HepG2 (cell line): ENCODE results near the gene GCHFR. TPM values are rescaled to one million over a fixed set of nuclear protein-coding genes. Genes with fewer than 3 reads are reported as not detected.
A peak's percentile ranks its signal among the peaks of the same experiment; 100 is the strongest.

Experiments used
- ATAC-seq: fragments of 200-7000 bp; cut with Tn5 transposase; 3 replicates; pipeline ENCODE4 v1.9.1; 2020; ENCODE audit warnings: mild to moderate bottlenecking, moderate library complexity
- BruUV-seq: library from RNA; stranded (reverse); fragments of 400-500 nt; replicated peaks from 2 replicates; lab custom pipeline; 2021; lab: Mats Ljungman, UMichigan
- CTCF ChIA-PET: fragments of 300-600 bp; formaldehyde crosslinking; extraction: SDS; loops from one replicate; lab custom pipeline; 2021; ENCODE audit warnings: low total read pairs, inconsistent platforms, low intra/inter-chr PET ratio; lab: Yijun Ruan, JAX
- POLR2A ChIA-PET: fragments of 350-600 bp; sonication (Branson Sonifier 250); formaldehyde crosslinking; loops from one replicate; lab custom pipeline; 2020; ENCODE audit warnings: antibody characterized with exemption, inconsistent platforms; lab: Yijun Ruan, JAX
- DNase-seq: peaks from one replicate; pipeline ENCODE4 v3.0.0-alpha.2; 2015; ENCODE audit warnings: low spot score
- FAIRE-seq: peaks from 3 replicates; lab custom pipeline; 2011; peaks lifted over from hg19 to GRCh38; lab: Jason Lieb, UNC
- H2AFZ ChIP-seq: one replicate; pipeline ENCODE4 v1.6.1; 2011; ENCODE audit warnings: low read length, inconsistent platforms
- H3K27ac ChIP-seq: fragments of 300-600 bp; 3 replicates; pipeline ENCODE4 v1.8.0; 2011; ENCODE audit warnings: mixed run types, mild to moderate bottlenecking, mixed read lengths, low read length, inconsistent platforms; ENCODE audit not compliant: insufficient read depth; ENCODE audit errors: extremely low read length
- H3K27me3 ChIP-seq, 2 experiments: fragments of 200-600 bp in 1 of 2; 2 replicates in 1 of 2; 3 replicates in 1 of 2; pipeline versions ENCODE4 v1.6.0 to v1.8.0; 2011; ENCODE audit warnings: low read length in 2 of 2, mild to moderate bottlenecking in 2 of 2, moderate library complexity in 2 of 2, inconsistent platforms in 1 of 2; ENCODE audit not compliant: insufficient read depth in 2 of 2, control insufficient read depth in 1 of 2
- H3K36me3 ChIP-seq, 2 experiments: fragments of 200-600 bp in 1 of 2; replicated peaks in 1 of 2; 2 replicates in 1 of 2; 3 replicates in 1 of 2; pipeline versions ENCODE4 v1.5.1 to v1.8.0; 2011; ENCODE audit warnings: low read length in 2 of 2, inconsistent platforms in 1 of 2; ENCODE audit not compliant: insufficient read depth in 2 of 2, control insufficient read depth in 1 of 2
- H3K4me1 ChIP-seq: 2 replicates; pipeline ENCODE4 v1.5.1; 2012; ENCODE audit warnings: low read length, inconsistent platforms; ENCODE audit not compliant: insufficient read depth
- H3K4me2 ChIP-seq: 2 replicates; pipeline ENCODE4 v1.6.0; 2011; ENCODE audit warnings: low read depth, low read length, inconsistent platforms
- H3K4me3 ChIP-seq, 3 experiments: fragments of 200-600 bp in 1 of 3; sonication (generic), shearing (Covaris generic) in 1 of 3; replicated peaks in 1 of 3; 2 replicates each; pipeline ENCODE4 v1.5.1; 2011 to 2016; ENCODE audit warnings: low read length in 3 of 3, inconsistent platforms in 2 of 3, low read depth in 2 of 3, mild to moderate bottlenecking in 2 of 3, control low read depth in 1 of 3, mixed read lengths in 1 of 3; ENCODE audit not compliant: insufficient read depth in 1 of 3
- H3K79me2 ChIP-seq: one replicate; pipeline ENCODE4 v1.6.1; 2011; ENCODE audit warnings: low read length, inconsistent platforms; ENCODE audit not compliant: insufficient read depth
- H3K9ac ChIP-seq: 2 replicates; pipeline ENCODE4 v1.6.0; 2011; ENCODE audit warnings: mild to moderate bottlenecking, low read depth, low read length, inconsistent platforms; ENCODE audit not compliant: insufficient read depth
- H3K9me3 ChIP-seq: 2 replicates; pipeline ENCODE4 v1.5.1; 2012; ENCODE audit warnings: mild to moderate bottlenecking, low read length
- H4K20me1 ChIP-seq: 2 replicates; pipeline ENCODE4 v1.6.0; 2011; ENCODE audit warnings: inconsistent platforms, mild to moderate bottlenecking, low read length, moderate library complexity; ENCODE audit not compliant: insufficient read depth
- HOXD1 ChIP-seq: sonication (generic); formaldehyde crosslinking; IDR thresholded peaks from 2 replicates; pipeline ENCODE4 v1.5.0; 2020; ENCODE audit warnings: missing genetic modification reagents
- PITX1 ChIP-seq: sonication (generic); formaldehyde crosslinking; IDR thresholded peaks from 2 replicates; pipeline ENCODE4 v1.5.1; 2020; ENCODE audit warnings: mild to moderate bottlenecking, missing genetic modification reagents
- ZNF329 ChIP-seq: sonication (generic); formaldehyde crosslinking; IDR thresholded peaks from 2 replicates; pipeline ENCODE4 v1.9.0; 2021; ENCODE audit warnings: low read depth, mild to moderate bottlenecking, missing genetic modification reagents
- ZNF629 ChIP-seq: sonication (generic); formaldehyde crosslinking; conservative IDR thresholded peaks from 2 replicates; pipeline ENCODE4 v1.5.0; 2020; ENCODE audit warnings: missing genetic modification reagents
- ZSCAN25 ChIP-seq: sonication (generic); formaldehyde crosslinking; IDR thresholded peaks from 2 replicates; pipeline ENCODE4 v1.8.0; 2022; ENCODE audit warnings: mild to moderate bottlenecking, missing genetic modification reagents
- ZSCAN31 ChIP-seq: sonication (generic); formaldehyde crosslinking; IDR thresholded peaks from 2 replicates; pipeline ENCODE4 v1.5.0; 2020; ENCODE audit warnings: low read depth, mild to moderate bottlenecking, missing genetic modification reagents
- WGBS: methylation state at CpG from one replicate; pipeline ENCODE4 v1.1.6; 2017; ENCODE audit warnings: low lambda C conversion rate; 5-methylcytosine and 5-hydroxymethylcytosine counted together
- in situ Hi-C: cut with HindIII; loops from 2 replicates; pipeline ENCODE4 v1.10.0; 2017; ENCODE audit warnings: low pct_unique_long_range_greater_than_20kb; ENCODE audit not compliant: extremely low pct_ligation_motif_present
- intact Hi-C: fragments of 100-400 bp; cut with micrococcal nuclease; formaldehyde crosslinking; loops from one replicate; pipeline ENCODE4 v1.10.0; 2022; ENCODE audit not compliant: unreplicated experiment
- polyA plus RNA-seq, 8 experiments: library from polyadenylated mRNA; depleted of rRNA in 3 of 8; stranded (reverse) in 7 of 8; unstranded in 1 of 8; fragments of >200 nt; fragmentation: Illumina TruSeq in 4 of 8; extraction: Trizol in 4 of 8; gene quantifications; 2 replicates each; pipeline versions ENCODE4 v1.2.1 to v1.2.3, GENCODE V29; 2011 to 2016; ENCODE audit warnings: low read depth in 4 of 8, missing spikeins in 1 of 8, mixed read lengths in 1 of 8; ENCODE audit not compliant: insufficient read depth in 1 of 8
- total RNA-seq, 5 experiments: library from RNA; depleted of rRNA; stranded (reverse); fragments of >200 nt; fragmentation: Illumina TruSeq; extraction: Trizol; gene quantifications; 2 replicates each; pipeline ENCODE4 v1.2.3, GENCODE V29; 2016; ENCODE audit warnings: low read depth in 1 of 5
- TF ChIP-seq, protein P1 (sequence below): sonication (generic); formaldehyde crosslinking; IDR thresholded peaks from 2 replicates; pipeline ENCODE4 v1.5.0; 2020; ENCODE audit warnings: mild to moderate bottlenecking, missing genetic modification reagents, moderate library complexity
- TF ChIP-seq, protein P2 (sequence below): sonication (generic); formaldehyde crosslinking; IDR thresholded peaks from 2 replicates; pipeline ENCODE4 v1.4.0; 2020; ENCODE audit warnings: mild to moderate bottlenecking, missing genetic modification reagents

GCHFR gene
- total and polyA plus RNA-seq, 2 of the 13 experiments (the other 11 are each of a cell fraction or from before 2014, with no cell fraction given), result 51.5 to 92.4 TPM

DNA sequence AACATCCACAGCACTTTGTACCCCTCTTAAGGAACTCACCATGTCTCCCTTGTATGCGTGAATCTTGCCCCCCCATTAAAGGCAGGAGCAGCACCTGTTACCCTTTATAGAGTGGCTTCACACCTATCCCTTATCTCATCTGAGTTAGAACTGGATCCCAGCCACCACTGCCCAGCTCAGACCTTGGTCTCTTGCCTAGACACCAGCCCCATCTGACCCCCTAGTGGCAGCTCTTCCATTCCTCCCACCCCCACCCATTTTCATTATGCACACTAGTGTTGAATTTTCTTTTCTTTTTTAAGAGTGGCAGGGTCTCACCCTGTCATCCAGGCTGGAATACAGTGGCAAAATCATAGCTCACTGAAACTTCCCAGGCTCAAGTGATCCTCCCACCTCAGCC, 39.8 kb downstream of the GCHFR start:
- H2AFZ ChIP-seq, result no peak overlapping the region
- ATAC-seq (no peak), FAIRE-seq (no peak), DNase-seq (no peak)
- H3K79me2 ChIP-seq, result peaks cover 23% of the 10 kb centered on the region
- H3K36me3 ChIP-seq, result no peaks in the 10 kb centered on the region
- H3K27ac ChIP-seq, result no peak overlapping the region
- no peaks in the 10 kb centered on the region; a peak in 1 of 5 replicates for H3K27me3 ChIP-seq
- BruUV-seq, result no TSS peak
- intact Hi-C loops, result no loop called here
- POLR2A ChIA-PET, result interaction anchor here (1.2 kb wide), 1 partner anchor 55 kb away, joined by 4 read pairs; no protein-coding TSS in a partner anchor
- no peak overlapping the region for H3K4me3 ChIP-seq
- no peak overlapping the region for H3K9ac ChIP-seq
- H3K4me2 ChIP-seq, result no peak overlapping the region
- WGBS, result 95% methylated on average over 1 of the region's 1 CpG
- in situ Hi-C loops, result no loop called here
- no peaks in the 10 kb centered on the region for H3K9me3 ChIP-seq
- no peaks in the 10 kb centered on the region for H4K20me1 ChIP-seq
- CTCF ChIA-PET, result no interaction called here
- TF ChIP-seq ZNF329 (CRISPR knock-in tag), result no peak
- no peak for TF ChIP-seq HOXD1
- TF ChIP-seq ZNF629 (CRISPR knock-in tag), result peak; percentile 23; the same call in 1 of the 2 replicates
- TF ChIP-seq ZSCAN25, result no peak
- TF ChIP-seq PITX1 (CRISPR knock-in tag), result no peak
- TF ChIP-seq, protein P1, sequence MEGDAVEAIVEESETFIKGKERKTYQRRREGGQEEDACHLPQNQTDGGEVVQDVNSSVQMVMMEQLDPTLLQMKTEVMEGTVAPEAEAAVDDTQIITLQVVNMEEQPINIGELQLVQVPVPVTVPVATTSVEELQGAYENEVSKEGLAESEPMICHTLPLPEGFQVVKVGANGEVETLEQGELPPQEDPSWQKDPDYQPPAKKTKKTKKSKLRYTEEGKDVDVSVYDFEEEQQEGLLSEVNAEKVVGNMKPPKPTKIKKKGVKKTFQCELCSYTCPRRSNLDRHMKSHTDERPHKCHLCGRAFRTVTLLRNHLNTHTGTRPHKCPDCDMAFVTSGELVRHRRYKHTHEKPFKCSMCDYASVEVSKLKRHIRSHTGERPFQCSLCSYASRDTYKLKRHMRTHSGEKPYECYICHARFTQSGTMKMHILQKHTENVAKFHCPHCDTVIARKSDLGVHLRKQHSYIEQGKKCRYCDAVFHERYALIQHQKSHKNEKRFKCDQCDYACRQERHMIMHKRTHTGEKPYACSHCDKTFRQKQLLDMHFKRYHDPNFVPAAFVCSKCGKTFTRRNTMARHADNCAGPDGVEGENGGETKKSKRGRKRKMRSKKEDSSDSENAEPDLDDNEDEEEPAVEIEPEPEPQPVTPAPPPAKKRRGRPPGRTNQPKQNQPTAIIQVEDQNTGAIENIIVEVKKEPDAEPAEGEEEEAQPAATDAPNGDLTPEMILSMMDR (CRISPR knock-in tag), result 0 out of 2 replicates have a peak, but pooled peaks have one; percentile 15
- TF ChIP-seq, protein P2, sequence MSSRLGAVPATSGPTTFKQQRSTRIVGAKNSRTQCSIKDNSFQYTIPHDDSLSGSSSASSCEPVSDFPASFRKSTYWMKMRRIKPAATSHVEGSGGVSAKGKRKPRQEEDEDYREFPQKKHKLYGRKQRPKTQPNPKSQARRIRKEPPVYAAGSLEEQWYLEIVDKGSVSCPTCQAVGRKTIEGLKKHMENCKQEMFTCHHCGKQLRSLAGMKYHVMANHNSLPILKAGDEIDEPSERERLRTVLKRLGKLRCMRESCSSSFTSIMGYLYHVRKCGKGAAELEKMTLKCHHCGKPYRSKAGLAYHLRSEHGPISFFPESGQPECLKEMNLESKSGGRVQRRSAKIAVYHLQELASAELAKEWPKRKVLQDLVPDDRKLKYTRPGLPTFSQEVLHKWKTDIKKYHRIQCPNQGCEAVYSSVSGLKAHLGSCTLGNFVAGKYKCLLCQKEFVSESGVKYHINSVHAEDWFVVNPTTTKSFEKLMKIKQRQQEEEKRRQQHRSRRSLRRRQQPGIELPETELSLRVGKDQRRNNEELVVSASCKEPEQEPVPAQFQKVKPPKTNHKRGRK (CRISPR knock-in tag), result no peak
- no peak for TF ChIP-seq ZSCAN31 (CRISPR knock-in tag)
- peaks cover 32% of the 10 kb centered on the region for H3K4me1 ChIP-seq
